NCI-H226 (cell line): ENCODE data around the gene RRAGC.
"Not testable (repeated sequence)": the region's sequence is repeated elsewhere in the genome, so short reads cannot be mapped to it uniquely, and the experiment has no call there.

ENCODE experiments used
- DNase-seq: peaks from one replicate; pipeline ENCODE4 v3.0.0-alpha.2; 2015

The RRAGC gene

DNA sequence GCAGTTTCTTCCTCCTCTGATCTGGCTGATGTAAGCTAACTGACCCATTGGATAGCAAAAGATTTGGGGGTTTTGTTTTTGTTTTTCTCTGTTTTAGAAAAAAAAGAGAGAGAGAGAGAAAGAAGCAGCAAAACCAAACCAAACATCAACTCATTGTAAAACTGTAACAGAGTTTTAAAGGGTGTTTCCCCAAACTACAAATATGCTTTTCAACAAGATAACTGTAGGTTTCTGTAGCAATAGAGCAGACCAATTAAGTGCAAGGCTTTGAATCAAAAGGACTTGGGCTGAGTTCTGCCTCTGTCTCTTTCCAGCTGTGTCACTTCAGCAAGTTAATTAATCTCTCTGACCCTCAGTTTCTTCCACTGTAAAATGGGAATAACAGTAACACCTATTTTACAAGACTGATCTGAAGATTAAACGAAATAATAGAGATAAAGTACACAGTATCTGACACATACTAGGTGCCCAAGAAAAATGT, 44.5 kb downstream of the RRAGC start:
- no peak for DNase-seq

DNA sequence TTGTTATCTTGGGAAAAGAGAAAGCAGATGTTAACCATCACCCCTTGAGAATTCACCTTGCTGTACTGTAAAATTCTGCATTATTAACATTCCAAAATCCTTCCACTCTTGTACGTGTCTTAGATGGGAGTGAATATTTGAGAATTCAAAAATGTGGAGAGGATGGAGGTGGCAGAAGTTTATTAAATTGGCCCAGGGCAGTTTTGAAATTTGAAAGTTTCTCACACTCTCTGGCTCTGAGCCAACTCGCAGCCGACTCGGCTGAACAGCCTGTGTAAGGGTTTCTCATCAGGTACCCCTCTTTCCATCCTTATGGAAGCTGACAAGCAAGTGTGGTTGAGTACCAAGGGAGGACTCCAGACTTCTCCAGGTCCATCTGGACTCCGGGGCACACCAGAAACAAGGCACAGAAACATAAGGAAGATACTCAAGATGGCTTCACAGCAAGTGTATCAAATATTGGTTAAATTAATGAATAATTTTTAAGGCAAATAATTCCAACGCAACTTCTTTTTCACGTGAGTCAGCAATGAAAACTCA, 45.1 kb downstream of the RRAGC start:
- DNase-seq = no peak

DNA sequence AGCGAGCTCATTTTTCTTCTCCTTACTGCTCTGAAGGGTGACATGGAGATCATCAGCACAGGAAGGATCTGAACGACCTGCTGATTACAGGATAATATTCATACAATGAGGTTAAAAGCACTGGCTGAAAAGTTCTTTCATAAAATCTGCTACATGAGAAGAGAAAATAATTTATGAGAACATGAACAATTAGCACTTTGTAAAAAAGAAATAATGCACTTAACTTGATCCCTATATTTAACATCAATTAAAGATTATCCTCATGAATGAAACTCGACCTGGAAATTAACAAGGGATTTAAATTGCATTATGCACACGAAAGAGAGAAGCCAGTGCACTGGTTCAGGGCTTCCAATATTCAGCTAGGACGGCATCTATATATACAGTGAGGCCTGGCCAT, 46.6 kb downstream of the RRAGC start:
- DNase-seq = no peak

- not testable (repeated sequence) for DNase-seq
Measured at GRCh38 chr1:38811466-38811865, 48.1 kb downstream of the RRAGC start.

- no peak for DNase-seq
Measured at GRCh38 chr1:38806090-38806489, 53.5 kb downstream of the RRAGC start.

GRCh38 chr1:38805036-38805435, 54.5 kb downstream of the RRAGC start:
- DNase-seq = no peak

DNA sequence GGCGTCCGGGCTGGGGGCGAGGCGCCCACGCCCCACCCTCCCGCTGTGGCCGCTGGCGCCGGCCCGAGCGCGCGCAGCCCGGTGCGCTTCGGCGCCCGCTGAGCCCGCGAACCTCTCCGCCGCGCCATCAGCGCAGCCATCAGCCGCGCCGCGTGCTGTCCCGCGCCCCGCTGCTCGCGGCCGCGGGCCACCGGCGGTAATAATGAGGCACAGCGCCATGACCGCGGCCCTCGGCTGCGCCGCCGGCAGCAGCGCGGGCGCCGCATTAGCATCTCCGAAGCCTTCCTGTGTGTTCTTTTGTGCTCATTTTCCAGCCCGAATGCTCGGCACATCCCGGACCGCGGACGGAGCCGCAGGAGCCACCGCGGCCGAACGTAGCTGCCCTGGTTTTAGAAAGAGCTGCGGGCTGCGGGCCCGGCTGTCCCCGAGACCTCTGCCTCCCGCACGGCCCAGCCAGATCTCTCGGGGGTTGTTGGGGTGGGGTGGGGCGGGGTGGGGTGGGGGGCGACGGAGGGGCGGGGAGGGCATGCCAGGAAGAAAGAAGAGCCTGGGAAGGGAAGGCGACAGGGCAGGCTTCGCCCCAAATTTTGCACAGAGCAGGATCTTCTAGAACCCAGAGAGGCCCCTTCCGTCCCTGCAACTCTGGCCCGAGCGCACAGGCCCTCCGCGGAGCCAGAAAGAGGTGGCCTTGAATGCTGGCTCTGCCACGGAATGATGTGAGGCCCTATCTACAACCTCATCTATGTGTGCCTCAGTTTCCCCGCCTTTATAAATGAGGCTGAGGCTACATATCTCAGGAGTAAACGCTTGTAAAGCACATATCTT, 55.3 kb downstream of the RRAGC start:
- DNase-seq = no peak

DNA sequence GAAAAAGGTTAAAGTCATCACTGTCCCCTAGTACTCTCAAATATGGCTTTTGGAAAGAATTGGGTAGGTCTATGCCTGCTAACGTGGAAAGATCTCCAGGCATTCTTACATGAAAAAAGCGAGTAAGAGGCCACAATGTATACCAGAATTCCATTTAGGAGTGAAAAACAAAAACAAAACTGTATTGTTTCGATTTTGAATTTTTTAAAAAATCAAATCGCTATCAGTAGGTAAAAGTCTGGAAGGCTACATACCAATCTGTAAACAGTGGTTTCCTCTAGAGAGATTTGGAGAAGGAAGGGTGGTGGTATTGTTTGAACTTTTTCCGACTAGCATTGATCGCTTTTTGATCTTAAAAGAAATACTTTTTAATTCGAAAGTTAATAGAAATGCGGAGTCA, 55.9 kb downstream of the RRAGC start:
- DNase-seq = no peak

DNA sequence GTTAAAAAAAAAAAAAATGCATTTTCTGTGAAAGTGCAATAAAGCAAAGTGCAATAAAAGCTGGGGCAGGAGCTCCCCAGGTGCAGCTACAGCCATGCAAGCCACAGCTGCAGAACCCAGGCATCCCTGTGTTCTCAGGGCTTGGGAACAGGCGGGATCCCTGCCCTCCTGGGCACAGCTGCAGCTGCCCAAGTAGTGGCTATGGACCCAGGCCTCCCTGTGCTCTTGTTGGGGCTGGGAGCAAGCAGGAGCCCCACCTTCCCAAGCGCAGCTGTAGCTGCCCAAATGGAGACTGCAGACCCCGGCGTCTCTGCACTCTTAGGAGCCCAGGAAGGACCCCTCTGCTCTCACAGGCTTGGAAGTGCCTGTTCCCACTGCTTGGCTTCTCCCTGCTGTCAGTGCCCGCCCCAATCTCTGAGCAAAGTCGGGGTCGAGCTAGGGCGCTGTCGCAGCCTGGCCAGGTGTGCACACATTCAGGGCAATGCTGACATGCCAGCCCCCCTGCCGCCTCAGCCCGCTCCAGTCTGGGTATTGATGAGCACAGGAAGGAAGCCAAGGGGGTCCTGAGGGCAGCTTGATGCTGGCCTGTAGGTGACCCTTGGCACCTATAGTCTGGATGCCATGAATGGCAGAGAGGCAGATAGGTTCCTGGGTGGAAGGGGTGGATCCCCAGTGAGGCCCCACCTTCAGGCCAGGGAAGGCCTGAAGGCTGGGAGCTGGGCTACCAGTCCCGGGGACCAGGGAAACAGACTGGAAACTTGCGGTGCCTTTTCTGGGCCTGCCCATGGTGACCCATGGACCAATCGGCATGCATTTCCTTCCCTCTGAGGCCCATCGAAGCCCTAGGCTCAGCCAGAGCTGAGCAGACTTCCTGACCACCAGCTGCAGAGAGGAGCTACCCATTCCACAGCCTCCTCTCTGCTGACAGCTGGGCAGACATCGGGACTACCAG, 58.6 kb downstream of the RRAGC start:
- no peak for DNase-seq

GRCh38 chr1:38793299-38793698, 66.3 kb downstream of the RRAGC start:
- DNase-seq = no peak

DNA sequence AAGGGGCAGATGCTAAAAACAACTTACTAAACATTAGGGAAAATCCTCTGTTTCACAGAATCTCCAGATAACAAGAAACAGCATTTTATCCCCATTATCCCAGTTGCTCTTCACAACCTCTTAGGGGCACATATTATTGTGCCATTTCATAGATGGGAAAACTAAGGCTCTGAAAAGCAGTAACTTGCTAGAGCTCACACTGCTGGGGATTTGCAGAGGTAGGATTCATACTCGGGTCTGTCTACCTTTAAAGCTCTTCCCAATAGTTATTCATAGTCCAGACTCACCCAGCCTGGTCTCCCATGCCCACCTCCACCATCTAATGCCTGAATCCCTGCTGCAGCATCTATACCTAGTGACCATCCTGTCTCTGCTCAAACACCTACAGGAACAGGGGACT, 67.7 kb downstream of the RRAGC start:
- DNase-seq = no peak

DNA sequence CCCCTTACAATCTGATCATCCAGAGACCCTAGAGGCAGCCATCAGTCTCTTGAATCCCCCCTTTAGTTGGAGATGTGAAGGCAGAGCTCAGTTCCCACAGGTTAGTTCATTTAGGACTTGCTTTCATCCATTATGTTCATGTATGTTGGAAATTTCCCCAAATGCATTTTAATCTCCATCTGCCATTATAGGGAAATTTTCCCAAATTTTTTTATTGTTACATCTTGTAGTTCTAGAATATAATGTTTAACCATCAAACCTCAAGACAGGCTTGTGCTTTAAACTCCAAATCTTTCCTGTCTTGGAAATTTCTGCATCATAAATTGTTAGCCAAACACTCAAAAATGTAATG, 68.4 kb downstream of the RRAGC start:
- DNase-seq = no peak

- DNase-seq = no peak
Measured at GRCh38 chr1:38790422-38791163, 69.0 kb downstream of the RRAGC start.

DNA sequence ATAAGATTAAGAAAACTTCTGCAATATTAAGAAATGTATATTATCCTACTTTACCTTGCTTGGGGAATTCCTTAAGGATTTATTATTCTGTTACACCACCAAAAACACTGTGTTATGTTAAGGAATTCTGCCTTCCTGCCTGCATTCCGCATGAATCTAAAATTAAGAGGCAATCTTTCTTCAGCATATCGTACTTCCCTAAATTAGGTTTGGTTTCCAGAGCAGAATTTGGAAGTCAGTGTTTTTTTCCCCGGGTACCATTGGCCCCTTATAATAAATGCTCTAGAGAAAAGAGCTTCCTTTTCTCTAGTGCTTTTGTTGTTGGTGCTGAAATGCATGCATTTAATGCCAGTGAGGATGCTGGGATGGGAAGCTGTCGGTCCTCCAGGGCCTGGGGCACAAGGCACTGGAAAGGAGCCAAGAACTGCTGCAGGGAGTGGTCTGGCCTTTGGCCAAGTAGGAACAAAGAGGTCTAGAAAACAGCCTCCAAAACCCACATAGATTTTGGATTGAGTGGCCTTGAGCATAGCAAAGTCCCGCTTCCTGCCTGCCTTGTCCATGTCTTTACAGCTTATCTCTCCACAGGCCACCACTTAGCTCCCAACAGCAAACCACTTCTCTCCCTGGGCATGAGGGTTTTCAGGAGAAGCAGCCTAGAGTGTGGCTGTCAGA, 69.9 kb downstream of the RRAGC start:
- no peak for DNase-seq

GRCh38 chr1:38788341-38789336, 70.9 kb downstream of the RRAGC start:
- no peak for DNase-seq
